K562 (cell line): ENCODE data around the gene LRP6. TPM values are rescaled to one million over a fixed set of nuclear protein-coding genes. Genes with fewer than 3 reads are reported as not detected.

Experiments
- ATAC-seq: fragments of 200-7000 bp; cut with Tn5 transposase; 3 replicates; pipeline ENCODE4 v1.9.1; 2020; ENCODE audit warnings: moderate library complexity
- BruUV-seq: library from RNA; stranded (reverse); fragments of 400-500 nt; replicated peaks from 2 replicates; lab custom pipeline; 2021; lab: Mats Ljungman, UMichigan
- CTCF ChIA-PET: fragments of 300-600 bp; formaldehyde crosslinking; extraction: SDS; loops from one replicate; lab custom pipeline; 2021; ENCODE audit warnings: low intra/inter-chr PET ratio; lab: Yijun Ruan, JAX
- POLR2A ChIA-PET: fragments of 300-600, 350-650 bp; sonication (Branson Sonifier 250); formaldehyde crosslinking; extraction: SDS; loops from one replicate; lab custom pipeline; 2021; ENCODE audit warnings: antibody characterized with exemption, inconsistent platforms; lab: Yijun Ruan, JAX
- DNase-seq, 4 experiments: peaks; one replicate each; pipeline versions ENCODE4 v3.0.0 to v3.0.0-alpha.2; 2011 to 2018; ENCODE audit warnings: low spot score in 3 of 4, mixed read lengths in 3 of 4; ENCODE audit errors: extremely low read depth in 1 of 4
- FAIRE-seq: peaks from 2 replicates; lab custom pipeline; 2011; peaks lifted over from hg19 to GRCh38; lab: Jason Lieb, UNC
- H2AFZ ChIP-seq: 2 replicates; pipeline ENCODE4 v1.6.0; 2011; ENCODE audit warnings: low read depth, low read length, control low read depth, inconsistent platforms
- H3K27ac ChIP-seq: fragments of 200-600 bp; 3 replicates; pipeline ENCODE4 v1.8.0; 2011; ENCODE audit warnings: low read depth, mild to moderate bottlenecking, control low read depth, inconsistent platforms, low read length, moderate library complexity, mixed read lengths; ENCODE audit errors: extremely low read depth
- H3K27me3 ChIP-seq, 2 experiments: fragments of 300-600 bp in 1 of 2; 2 replicates in 1 of 2; 3 replicates in 1 of 2; pipeline versions ENCODE4 v1.6.0 to v1.8.0; 2011; ENCODE audit warnings: inconsistent platforms in 2 of 2, low read length in 2 of 2, mild to moderate bottlenecking in 1 of 2, mixed read lengths in 1 of 2, moderate library complexity in 1 of 2; ENCODE audit not compliant: control insufficient read depth in 2 of 2, insufficient read depth in 2 of 2
- H3K36me3 ChIP-seq: fragments of 300-600 bp; 3 replicates; pipeline ENCODE4 v1.8.0; 2011; ENCODE audit warnings: mild to moderate bottlenecking, low read length, inconsistent platforms; ENCODE audit not compliant: control insufficient read depth, insufficient read depth
- H3K4me1 ChIP-seq, 2 experiments: fragments of 200-600 bp in 1 of 2; replicated peaks in 1 of 2; 2 replicates in 1 of 2; 3 replicates in 1 of 2; pipeline versions ENCODE4 v1.5.1 to v1.8.0; 2011; ENCODE audit warnings: inconsistent platforms in 2 of 2, low read length in 2 of 2, mild to moderate bottlenecking in 1 of 2, mixed read lengths in 1 of 2, moderate library complexity in 1 of 2; ENCODE audit not compliant: control insufficient read depth in 2 of 2, insufficient read depth in 2 of 2
- H3K4me2 ChIP-seq: 2 replicates; pipeline ENCODE4 v1.6.1; 2011; ENCODE audit warnings: low read length, control low read depth, inconsistent platforms, mixed read lengths; ENCODE audit not compliant: insufficient read depth
- H3K4me3 ChIP-seq: fragments of 200-600 bp; sonication (generic), shearing (Covaris generic); 2 replicates; pipeline ENCODE4 v1.5.1; 2016; ENCODE audit warnings: control low read depth, inconsistent platforms
- H3K79me2 ChIP-seq: fragments of 200-600 bp; 3 replicates; pipeline ENCODE4 v1.8.0; 2011; ENCODE audit warnings: low read length, inconsistent platforms; ENCODE audit not compliant: control insufficient read depth, insufficient read depth
- H3K9ac ChIP-seq, 2 experiments: 2 replicates each; pipeline versions ENCODE4 v1.6.0 to v1.6.1; 2011; ENCODE audit warnings: low read depth in 2 of 2, low read length in 2 of 2, control low read depth in 1 of 2, inconsistent platforms in 1 of 2, mild to moderate bottlenecking in 1 of 2, mixed read lengths in 1 of 2; ENCODE audit not compliant: insufficient read depth in 1 of 2
- H3K9me1 ChIP-seq: one replicate; pipeline ENCODE4 v1.6.0; 2011; ENCODE audit warnings: inconsistent platforms, mild to moderate bottlenecking, low read length, moderate library complexity; ENCODE audit not compliant: control insufficient read depth, insufficient read depth
- H3K9me3 ChIP-seq: replicated peaks from 2 replicates; pipeline ENCODE4 v1.5.1; 2011; ENCODE audit warnings: low read depth, low read length, inconsistent platforms; ENCODE audit not compliant: control insufficient read depth, insufficient read depth
- H4K20me1 ChIP-seq: replicated peaks from 2 replicates; pipeline ENCODE4 v1.6.1; 2011; ENCODE audit warnings: low read length, inconsistent platforms, mixed read lengths; ENCODE audit not compliant: control insufficient read depth, insufficient read depth
- ATF3 ChIP-seq, 2 experiments: fragments of 450-650 bp in 1 of 2; sonication (generic) in 1 of 2; formaldehyde crosslinking in 1 of 2; IDR thresholded peaks in 1 of 2; conservative IDR thresholded peaks in 1 of 2; 2 replicates each; pipeline versions ENCODE4 v1.6.1 to v1.8.1; 2016 to 2023; ENCODE audit warnings: mild to moderate bottlenecking in 2 of 2, moderate library complexity in 2 of 2, inconsistent platforms in 1 of 2, missing genetic modification reagents in 1 of 2
- FOXA1 ChIP-seq: fragments of 450-650 bp; IDR thresholded peaks from 2 replicates; pipeline ENCODE4 v1.6.1; 2016; ENCODE audit warnings: mild to moderate bottlenecking, borderline replicate concordance
- TSHZ1 ChIP-seq: fragments of 250-450 bp; sonication (Bioruptor Pico); IDR thresholded peaks from 2 replicates; pipeline ENCODE4 v1.4.0; 2020; ENCODE audit warnings: mild to moderate bottlenecking, moderate library complexity
- WGBS: fragments of 100-300 bp; shearing (Covaris generic); methylation state at CpG from one replicate; pipeline ENCODE4 v1.1.6; 2016; ENCODE audit warnings: low coverage, mixed read lengths; ENCODE audit not compliant: insufficient coverage; ENCODE audit errors: missing lambda C conversion rate; 5-methylcytosine and 5-hydroxymethylcytosine counted together
- in situ Hi-C: fragments of 300-500 bp; cut with MboI; formaldehyde crosslinking; loops from 4 replicates; pipeline ENCODE4 v1.15.0; 2018; ENCODE audit warnings: inconsistent platforms, mixed read lengths
- intact Hi-C: fragments of 100-400 bp; cut with micrococcal nuclease; formaldehyde crosslinking; loops from 2 replicates; pipeline ENCODE4 v1.14.2; 2022
- polyA plus RNA-seq, 8 experiments: library from polyadenylated mRNA; depleted of rRNA in 4 of 8; stranded (reverse) in 5 of 8; unstranded in 3 of 8; fragments of >200 nt; fragmentation: Nextera tagmentation in 2 of 8; fragmentation: Illumina TruSeq in 1 of 8; extraction: Ambion mirVana in 2 of 8; extraction: Trizol in 1 of 8; gene quantifications; 2 replicates each; pipeline versions ENCODE4 v1.2.1 to v1.2.3, GENCODE V29; 2011 to 2014; ENCODE audit warnings: inconsistent platforms in 1 of 8, missing spikeins in 1 of 8
- total RNA-seq, 7 experiments: library from RNA; depleted of rRNA in 6 of 7; stranded (reverse); fragments of >200 nt in 6 of 7; fragmentation: Illumina TruSeq in 2 of 7; extraction: Trizol in 2 of 7; gene quantifications; 2 replicates each; pipeline versions ENCODE4 v1.2.1 to v1.2.3, GENCODE V29; 2011 to 2021; ENCODE audit warnings: low replicate concordance in 1 of 7

LRP6 gene
- total and polyA plus RNA-seq, 9 of the 15 experiments (the other 6 are each of a cell fraction or from before 2014, with no cell fraction given): 3.0 to 17.0 (median 10.8) TPM

DNA sequence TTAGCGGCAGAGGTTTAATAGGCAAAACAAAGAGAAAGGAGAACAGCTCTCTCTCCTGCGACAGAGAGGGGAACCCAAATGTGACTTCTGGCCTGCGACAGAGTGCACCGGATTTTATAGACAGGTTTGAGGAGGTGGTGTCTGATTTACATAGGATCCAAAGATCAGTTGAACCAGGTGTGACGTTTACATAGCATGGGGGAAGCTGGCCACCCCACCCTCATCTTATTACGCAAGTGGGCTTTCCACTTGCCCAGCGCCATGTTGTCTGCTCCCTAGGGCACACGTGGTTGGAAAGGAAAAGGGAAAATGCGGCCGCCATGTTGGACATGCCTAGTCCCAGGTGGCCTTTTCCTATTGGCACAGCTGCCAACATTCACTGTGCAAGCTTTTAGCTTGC lies 178.7 kb downstream of the LRP6 start (continued):
- TF ChIP-seq TSHZ1 (CRISPR knock-in tag): no peak
- TF ChIP-seq FOXA1: no peak

- BruUV-seq: no TSS peak
- H3K27me3 ChIP-seq: no peaks in the 10 kb centered on the region
- no peaks in the 10 kb centered on the region for H3K79me2 ChIP-seq
- POLR2A ChIA-PET: no interaction called here
- H3K36me3 ChIP-seq: no peaks in the 10 kb centered on the region
- intact Hi-C loops (no loop called here), in situ Hi-C loops (loop anchor here (10.0 kb wide), 2 partner anchors 467 to 617 kb away; no protein-coding TSS in a partner anchor)
- WGBS: 53% methylated on average over 2 of the region's 2 CpGs
- no peaks in the 10 kb centered on the region for H4K20me1 ChIP-seq
- peaks cover 0 to 5% of the 10 kb centered on the region in 2 experiments; a peak in 3 of 5 replicates for H3K4me1 ChIP-seq
- TF ChIP-seq ATF3 (IDR thresholded peaks at IDR 0.05): no peak
- no peak for TF ChIP-seq ATF3 (CRISPR knock-in tag; conservative IDR thresholded peaks at IDR 0.05)
- DNase-seq (no peak), FAIRE-seq (no peak), ATAC-seq (no peak)
- no peaks in the 10 kb centered on the region for H3K9me3 ChIP-seq
- no peak overlapping the region for H3K4me2 ChIP-seq
- H3K9me1 ChIP-seq: no peaks in the 10 kb centered on the region
- CTCF ChIA-PET: no interaction called here
- no peak overlapping the region for H3K9ac ChIP-seq
- no peak overlapping the region for H3K27ac ChIP-seq
- H3K4me3 ChIP-seq: no peak overlapping the region
- no peak overlapping the region for H2AFZ ChIP-seq
Measured at GRCh38 chr12:12087693-12088034, 179.2 kb downstream of the LRP6 start.
